Head of caudate nucleus (tissue), 42 donors: ENCODE measurements around the gene PTPN12.
A peak's percentile ranks its signal among the peaks of the same experiment; 100 is the strongest.
"Not testable (repeated sequence)": the region's sequence is repeated elsewhere in the genome, so short reads cannot be mapped to it uniquely, and the experiment has no call there.

Experiments used
- DNase-seq, 42 donors: peaks; one replicate each; pipeline versions ENCODE4 v3.0.0 to v3.0.0-alpha.2; 2020 to 2021; ENCODE audit warnings: mixed read lengths in 7 of 42
- intact Hi-C: fragments of 100-400 bp; cut with DNase I; formaldehyde crosslinking; loops from one replicate; pipeline ENCODE4 v1.15.0; 2022

Gene PTPN12

DNA sequence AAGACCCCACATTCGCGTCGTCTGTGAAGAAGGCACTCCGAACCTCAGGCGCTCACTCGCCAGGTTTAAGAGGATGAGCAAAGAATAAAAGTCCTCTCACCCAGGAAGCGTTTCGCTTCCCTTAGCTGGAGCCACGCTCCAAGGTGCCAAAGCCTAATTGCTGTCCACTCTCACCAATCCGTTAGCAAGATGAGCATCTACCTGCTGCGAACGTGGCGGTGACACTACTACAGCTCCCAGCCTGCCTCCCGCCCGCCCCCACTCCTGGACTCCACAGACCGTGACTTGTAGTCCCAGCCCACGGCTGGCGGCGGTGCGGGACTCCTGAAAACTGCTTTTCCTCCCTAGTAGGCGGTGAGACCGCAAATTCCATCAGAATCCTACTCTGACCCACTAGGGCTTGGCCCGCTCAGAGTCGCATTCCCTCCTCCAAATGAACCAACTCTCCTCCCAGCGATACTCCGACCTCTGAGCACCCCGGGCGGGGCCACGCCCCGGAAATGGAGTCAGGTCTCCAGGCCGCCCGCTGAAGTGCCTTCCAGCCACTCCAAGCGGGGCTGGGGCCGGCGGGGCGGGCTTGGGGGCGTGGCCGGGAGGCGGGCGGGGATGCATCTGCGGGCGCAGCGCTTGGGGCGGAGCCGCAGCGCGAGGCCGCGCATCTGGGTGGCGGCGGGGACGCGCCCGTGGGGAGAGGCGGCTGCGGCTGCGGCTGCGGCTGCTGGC is 521 bp upstream of the PTPN12 start:
- intact Hi-C loops = loop anchor here (5.0 kb wide), 3 partner anchors 79 to 161 kb away; partner anchors contain the start of gene RSBN1L
- DNase-seq = peak; percentile 95 to 100 (median 99)

DNA sequence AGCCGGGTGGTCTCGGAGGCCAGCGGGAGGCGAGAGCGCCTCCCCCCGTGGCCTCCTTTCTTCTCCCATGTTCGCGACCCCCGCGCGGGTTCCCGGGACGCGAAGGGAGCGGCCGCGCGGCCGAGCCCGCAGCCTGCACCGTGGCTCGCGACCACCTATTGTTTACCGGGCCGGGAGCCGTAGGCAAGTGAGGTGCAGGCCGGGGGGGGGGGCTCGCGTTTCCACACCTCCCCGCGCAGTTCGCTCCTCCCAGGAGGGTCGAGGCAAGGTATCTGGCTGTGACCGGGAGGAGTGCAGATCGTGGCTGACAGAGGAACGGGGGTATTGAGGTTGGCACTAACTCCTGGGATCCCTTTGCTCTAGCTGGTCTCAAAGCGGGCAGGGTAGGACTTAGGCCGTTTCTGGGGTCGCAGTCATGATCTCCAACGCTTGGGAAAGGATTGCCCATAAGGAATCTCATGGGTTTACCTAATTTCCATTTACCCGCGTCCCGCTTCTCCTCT is 734 bp downstream of the PTPN12 start:
- peak in 34 of 42 donors; percentile 6 to 64 (median 32) for DNase-seq
- intact Hi-C loops = loop anchor here (5.0 kb wide), 3 partner anchors 81 to 159 kb away; partner anchors contain the start of gene RSBN1L

DNA sequence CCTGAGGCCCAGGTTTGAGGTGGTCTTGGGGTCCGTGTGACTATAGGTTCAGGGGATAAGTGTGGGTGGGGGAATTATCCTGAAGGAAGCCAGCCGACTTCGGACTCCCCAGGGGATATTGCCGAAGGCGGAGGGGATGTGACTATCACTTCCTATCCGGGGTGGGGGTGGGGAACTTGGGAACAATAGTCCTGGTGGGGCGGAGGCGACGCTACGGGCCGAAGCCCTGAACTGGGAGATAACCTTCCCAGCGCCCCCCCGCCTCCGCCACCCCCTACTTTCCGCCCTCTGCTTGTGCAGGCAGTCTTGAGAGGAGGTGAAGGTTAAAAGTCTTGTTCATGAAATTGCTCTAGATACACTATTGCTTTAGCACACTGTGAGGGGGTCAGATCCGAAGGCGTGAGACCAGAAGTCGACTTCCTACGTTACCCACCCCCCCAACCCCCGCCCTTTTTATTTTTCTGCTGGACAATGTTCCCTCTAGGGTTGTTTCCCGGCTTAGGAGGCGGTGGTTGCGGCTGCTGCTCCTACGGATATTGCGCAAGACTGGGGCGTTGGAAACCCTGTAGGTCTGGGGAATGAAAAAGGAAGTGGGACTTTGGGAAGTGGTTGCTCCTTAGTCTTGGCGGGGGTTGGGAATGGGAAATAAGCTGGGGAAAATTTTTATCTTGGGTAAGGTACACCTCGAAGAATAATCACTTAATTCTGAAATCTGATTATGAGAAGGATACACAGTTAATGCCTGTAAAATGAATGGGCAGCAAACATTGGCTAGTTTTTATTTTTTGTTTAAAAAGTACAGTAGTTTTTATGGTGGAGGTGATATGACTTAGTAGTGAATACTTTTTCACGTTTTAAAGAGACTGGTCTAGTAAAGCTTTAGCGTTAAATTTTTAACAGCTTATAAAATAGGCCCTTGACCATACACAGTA is 1.5 kb downstream of the PTPN12 start:
- intact Hi-C loops = loop anchor here (5.0 kb wide), 3 partner anchors 81 to 159 kb away; partner anchors contain the start of gene RSBN1L

DNA sequence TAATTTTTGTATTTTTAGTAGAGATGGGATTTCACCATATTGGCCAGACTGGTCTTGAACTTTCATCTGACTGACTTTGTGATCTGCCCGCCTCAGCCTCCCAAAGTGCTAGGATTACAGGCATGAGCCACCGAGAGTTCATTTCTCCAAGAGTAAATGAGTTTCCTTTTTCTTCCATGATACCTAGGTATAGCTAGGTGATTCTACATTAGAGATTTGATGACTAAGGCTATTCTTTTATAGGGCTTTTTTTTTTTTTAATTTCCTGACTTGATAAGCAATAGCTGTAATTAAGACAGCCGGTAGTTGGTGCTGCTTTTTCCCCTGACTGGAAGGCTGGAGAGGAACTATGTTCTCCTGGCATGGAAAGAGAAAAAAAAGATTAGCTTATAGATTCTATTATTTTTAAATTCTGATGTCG is 3.3 kb downstream of the PTPN12 start:
- intact Hi-C loops = no loop called here
- no peak for DNase-seq

More for the DNA sequence above, 1.5 kb downstream of the PTPN12 start:
- DNase-seq = peak; percentile 31 to 86 (median 65)

DNA sequence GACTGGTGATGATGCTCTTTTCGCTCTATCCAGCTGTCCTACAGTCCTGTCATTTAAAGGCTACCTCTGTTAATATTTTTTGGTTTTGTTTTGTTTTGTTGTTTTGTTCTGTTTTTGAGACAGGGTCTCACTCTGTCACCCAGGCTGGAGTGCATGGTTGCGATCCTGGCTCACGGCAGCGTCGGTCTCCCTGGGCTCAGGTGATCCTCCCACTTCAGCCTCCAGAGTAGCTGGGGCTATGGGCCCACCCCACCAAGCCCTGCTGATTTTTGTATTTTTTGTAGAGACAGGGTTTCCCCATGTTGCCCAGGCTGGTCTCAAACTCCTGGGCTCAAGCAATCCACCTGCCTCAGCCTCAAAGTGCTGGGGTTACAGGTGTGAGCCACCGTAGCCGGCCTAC is 3.9 kb downstream of the PTPN12 start:
- intact Hi-C loops = not testable (repeated sequence)

DNA sequence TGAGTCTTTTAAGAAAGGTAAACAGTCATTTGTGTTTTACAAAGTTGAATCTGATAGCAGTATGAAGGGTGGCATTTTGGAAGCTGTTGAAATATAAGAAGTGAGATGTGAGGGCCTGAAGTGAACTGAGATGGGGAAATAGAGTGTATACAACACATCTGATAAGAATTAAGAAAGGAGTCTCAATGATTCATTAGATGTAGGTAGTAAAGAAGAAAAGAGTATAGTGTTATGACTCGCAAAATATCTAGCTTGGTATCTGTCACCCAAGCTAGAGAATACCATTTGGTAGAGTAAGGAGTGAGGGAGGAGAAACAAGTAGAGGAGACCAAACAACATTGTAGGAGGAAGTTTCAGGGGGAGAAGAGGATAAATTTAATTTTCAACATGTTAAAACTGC is 5.3 kb downstream of the PTPN12 start:
- DNase-seq = no peak
- intact Hi-C loops = no loop called here

More for the DNA sequence above, 3.9 kb downstream of the PTPN12 start:
- not testable (repeated sequence) for DNase-seq

DNA sequence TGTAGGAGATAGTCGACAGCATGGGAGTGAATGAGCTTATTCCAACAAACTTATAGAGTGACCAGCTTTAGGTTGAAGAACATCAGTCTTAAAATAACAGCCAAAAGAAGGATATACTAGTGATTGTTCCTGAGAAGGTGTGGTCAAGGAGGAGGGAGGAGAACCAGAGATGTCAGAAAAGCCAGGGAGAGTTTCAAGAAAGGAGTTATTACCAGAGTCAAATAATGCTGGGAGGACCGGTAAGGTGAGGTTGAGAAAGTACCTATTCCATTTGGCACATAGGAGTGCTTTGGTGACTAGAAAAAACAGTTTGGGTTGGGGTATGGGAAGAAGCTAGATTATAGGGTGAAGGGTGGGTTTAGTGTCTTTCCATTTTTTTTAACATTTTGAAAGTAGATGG is 5.8 kb downstream of the PTPN12 start:
- DNase-seq = no peak
- intact Hi-C loops = no loop called here

DNA sequence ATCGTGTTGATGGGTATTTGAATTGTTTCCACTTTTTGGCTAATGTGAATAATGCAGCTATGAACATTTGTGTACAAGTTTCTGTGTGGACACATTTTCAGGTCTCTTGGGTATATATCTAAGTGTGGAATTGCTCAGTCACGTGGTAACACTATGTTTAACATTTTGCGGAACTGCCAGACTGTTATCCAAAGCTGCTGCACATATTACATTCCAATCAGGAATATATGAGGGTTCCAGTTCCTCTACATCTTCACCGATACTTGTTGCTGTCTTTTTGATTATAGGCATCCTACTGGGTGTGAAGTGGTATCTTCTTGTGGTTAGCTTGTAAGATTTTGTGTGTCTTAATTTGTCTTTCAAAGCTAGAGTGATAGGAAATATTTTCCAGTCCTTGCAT is 6.8 kb downstream of the PTPN12 start:
- DNase-seq = no peak
- intact Hi-C loops = no loop called here

DNA sequence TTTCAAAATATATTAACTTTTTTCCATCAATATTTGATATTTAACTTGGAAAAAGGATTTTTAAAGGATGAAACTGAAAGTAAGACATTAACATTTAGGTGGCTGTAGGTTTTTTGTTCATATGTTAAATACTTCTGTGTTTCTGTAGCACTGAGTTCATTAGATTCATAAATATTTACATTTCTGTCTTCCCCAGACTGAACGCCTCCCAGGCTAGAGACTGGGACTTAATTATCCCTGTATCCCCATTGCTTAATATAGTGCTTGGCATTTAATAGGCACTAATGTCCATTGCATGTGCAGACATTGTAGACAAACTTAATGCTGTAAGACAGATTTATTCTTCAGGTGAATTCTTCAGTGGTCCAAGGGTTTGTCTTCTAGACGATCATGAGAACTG is 7.4 kb downstream of the PTPN12 start:
- intact Hi-C loops = no loop called here

DNA sequence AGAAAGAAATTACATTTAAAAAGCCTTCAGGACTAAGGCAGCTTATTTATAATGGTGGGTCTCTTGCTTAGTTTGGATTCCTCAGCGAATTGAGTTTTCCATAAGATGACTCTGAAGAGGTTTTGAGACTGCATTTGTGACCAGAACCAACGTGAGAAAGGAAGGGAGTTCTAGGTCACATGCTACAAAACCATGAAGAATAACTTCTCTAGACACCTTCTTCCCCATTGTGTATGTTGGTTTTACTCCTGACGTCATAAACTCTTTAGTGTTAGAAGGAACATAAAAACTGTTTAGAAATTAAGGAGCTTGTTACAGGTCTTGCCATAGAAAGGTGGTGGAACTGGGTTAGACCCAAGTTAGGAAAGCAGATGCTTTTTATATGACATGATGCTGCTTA is 11.1 kb downstream of the PTPN12 start:
- DNase-seq = no peak
- intact Hi-C loops = no loop called here

More for the DNA sequence above, 7.4 kb downstream of the PTPN12 start:
- no peak for DNase-seq

DNA sequence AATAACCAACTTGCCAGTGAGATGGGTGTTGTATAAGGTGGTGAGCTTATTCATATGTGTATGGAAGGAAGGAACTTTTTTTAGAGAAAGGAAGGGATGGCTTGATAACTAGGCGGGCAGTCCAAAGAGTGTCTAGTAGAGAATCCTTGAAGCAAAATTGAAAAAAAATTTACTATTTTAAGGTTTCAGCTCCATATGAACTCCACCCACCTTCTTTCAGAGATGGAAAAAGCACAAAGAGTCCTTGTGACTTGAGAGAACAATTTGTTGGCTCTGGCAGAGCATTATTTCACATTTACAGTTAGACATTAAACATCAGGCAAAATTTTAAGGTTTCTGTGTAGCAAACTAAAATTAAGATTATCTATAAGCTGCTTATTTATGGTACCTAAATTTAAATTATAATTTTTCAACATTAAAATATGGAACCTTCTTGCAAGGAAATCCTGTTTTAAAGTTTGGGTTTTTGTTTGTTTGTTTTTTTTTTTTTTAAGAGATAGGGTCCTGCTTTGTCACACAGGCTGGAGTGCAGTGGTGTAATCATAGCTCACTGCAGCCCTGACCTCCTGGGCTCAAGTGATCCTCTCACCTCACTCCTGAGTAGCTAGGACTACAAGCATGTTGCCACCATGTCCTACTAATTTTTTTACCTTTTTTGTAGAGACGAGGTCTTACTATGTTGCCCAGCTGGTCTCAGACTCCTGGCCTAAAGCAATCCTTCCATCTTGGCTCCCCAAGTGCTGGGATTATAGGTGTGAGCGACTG is 12.2 kb downstream of the PTPN12 start:
- no peak for DNase-seq
- intact Hi-C loops = no loop called here

DNA sequence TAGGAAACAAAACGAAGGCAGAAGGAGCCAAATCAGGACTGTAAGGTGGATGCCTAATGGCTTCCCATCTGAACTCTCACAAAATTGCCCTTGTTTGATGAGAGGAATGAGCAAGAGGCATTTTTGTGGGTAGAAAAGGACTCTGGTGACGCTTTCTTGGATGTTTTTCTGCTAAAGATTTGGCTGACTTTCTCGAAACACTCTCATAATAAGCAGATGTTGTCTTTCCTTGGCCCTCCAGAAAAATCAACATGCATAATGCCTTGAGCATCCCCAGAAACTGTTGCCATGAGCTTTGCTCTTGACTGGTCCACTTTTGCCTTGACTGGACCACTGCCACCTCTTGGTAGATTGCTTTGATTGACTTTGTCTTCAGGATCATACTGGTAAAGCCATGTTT is 13.5 kb downstream of the PTPN12 start:
- no peak for DNase-seq
- intact Hi-C loops = no loop called here

DNA sequence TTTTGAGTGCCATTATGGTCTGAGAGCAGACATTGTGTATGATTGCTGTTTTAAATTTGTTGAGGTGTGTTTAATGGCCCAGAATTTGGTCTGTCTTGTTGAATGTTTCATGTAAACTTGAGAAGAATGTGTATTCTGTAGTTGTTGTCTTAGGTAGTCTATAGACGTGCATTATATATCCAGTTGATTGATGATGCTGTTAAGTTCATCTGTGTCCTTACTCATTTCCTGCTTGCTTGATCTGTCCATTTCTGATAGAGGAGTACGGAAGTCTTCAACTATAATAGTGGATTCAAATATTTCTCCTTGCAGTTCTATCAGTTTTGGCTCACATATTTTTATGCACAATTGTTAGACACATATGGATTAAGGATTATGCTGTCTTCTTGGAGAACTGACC is 16.0 kb downstream of the PTPN12 start:
- DNase-seq = no peak
- intact Hi-C loops = no loop called here

DNA sequence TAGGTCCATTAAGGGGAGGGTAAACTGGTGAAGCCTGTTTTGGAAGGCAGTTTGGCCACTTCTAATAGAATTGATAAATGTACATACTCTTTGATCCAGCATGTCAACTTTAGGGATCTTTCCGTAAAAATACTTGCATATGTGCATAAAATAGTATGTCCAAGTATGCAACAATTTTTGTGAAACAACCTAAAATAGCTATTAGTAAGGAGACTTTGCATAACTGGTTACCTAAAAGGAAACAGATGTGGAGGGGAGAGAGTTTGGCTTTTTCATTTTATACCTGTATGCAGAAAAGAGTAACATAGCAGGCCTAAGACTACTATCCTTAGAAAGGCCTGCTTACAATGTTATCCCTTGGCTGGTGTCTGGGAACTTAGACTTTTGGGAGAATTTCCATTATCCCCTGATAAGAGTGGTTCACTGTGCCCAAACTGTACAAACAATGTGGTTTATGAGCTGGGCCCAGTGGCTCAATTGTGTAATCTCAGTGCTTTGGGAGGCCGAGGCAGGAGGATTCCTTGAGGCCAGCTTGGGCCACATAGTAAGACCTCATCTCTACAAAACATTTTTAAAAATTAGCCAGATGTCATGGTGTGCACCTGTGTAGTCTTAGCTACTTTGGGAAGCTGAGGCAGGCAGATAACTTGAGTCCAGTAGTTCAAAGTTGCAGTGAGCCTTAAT is 21.3 kb downstream of the PTPN12 start:
- DNase-seq = no peak
- intact Hi-C loops = no loop called here

DNA sequence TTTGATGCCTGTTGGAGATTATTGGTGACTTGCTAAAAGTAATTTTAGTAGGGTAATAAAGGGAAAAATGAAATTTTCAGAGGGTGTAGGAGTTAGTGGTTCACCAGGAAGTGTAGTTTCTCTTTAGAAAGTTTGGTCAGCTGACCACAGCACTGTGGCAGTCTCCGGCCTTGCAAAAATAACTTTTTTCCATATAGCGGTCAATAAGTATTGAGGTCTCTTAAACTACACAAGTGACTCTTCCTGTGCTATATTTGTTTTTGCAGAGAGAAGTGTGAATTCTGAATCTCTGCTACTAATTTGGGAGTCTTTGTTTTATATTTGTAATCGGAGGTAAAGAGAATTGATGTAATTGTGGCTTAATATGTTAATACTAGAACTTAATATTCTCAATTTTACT is 24.3 kb downstream of the PTPN12 start:
- intact Hi-C loops = no loop called here

DNA sequence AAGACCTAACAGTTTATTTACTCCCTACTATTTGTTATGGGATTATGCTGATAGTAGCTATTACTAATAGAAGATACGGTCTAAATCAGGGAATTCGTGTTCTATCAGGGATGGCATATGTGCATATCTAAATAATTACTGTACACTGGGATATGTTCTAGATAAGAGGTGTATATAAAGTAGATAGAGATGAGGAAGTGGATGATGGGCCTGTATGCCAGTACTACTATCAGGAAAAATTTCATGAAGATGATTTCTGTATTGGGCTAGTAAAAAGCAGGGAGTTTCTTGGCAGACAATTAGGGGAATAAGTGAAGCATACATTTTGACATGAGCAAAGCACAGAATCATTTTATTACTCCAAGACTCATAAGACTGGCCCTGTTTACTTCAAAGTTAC is 26.2 kb downstream of the PTPN12 start:
- intact Hi-C loops = no loop called here
- no peak for DNase-seq

More for the DNA sequence above, 24.3 kb downstream of the PTPN12 start:
- DNase-seq = no peak

DNA sequence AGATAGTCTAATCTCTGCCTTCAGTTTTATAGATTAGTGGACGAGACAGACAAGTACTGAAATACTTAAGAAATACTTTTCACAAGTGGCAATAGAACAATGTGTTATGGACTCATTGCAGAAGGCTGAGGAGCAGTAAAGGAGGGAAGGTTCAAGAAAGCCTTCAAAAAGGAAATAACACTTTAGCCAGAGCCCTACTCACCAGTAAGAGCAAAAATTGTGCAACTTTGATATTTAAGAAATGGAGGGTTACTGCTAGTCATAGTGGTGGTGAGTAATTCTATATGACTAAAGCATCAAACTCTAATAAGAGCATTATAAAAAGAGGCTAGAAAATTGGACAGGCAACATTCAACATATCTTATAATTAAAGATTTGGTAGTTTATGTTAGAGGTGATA is 28.8 kb downstream of the PTPN12 start:
- intact Hi-C loops = no loop called here

DNA sequence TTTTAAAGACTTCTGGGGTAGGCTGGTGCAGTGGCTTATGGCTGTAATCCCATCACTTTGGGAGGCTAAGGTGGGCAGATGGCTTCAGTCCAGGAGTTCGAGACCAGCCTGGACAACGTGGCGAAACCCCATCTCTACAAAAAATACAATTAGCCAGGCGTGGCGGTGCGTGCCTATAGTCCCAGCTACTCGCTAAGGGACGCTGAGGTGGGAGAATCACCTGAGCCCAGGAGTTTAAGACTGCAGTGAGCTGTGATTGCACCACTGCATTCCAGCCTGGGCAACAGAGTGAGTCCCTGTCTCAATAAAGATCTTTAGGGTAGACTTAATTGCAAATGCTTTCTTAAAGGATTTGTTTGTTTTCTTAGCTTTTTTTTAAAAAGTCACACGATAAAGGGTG is 29.3 kb downstream of the PTPN12 start:
- intact Hi-C loops = no loop called here
- no peak for DNase-seq

More for the DNA sequence above, 28.8 kb downstream of the PTPN12 start:
- DNase-seq = no peak
